Measurements from ENCODE around the gene TMTC4.

The TMTC4 gene

DNA sequence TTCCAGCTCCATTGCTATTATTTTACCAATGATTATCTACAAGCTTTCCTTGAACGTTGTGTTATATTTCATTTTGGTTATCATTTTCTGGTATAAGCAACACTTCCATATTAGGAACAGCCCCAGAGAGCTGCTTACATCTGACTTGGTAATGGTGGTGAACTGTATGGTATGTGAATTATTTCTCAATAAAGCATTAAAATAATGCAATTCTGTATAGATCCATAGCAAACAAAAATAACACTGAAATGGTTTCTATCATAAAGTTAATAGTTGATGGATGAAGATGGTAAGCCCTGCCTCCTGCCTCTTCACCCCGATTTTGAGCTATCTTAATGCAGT, 113.5 kb downstream of the TMTC4 start:
- Mint-ChIP-seq H3K9me3 (peaks cover 2% of the 10 kb centered on the region), H3K36me3 (peaks cover 8% of the 10 kb centered on the region), H3K27me3 (no peaks in the 10 kb centered on the region), H3K4me1 (no peaks in the 10 kb centered on the region), H3K27ac (no peak overlapping the region), H3K4me3 (no peak overlapping the region)
- ATAC-seq, result no peak

DNA sequence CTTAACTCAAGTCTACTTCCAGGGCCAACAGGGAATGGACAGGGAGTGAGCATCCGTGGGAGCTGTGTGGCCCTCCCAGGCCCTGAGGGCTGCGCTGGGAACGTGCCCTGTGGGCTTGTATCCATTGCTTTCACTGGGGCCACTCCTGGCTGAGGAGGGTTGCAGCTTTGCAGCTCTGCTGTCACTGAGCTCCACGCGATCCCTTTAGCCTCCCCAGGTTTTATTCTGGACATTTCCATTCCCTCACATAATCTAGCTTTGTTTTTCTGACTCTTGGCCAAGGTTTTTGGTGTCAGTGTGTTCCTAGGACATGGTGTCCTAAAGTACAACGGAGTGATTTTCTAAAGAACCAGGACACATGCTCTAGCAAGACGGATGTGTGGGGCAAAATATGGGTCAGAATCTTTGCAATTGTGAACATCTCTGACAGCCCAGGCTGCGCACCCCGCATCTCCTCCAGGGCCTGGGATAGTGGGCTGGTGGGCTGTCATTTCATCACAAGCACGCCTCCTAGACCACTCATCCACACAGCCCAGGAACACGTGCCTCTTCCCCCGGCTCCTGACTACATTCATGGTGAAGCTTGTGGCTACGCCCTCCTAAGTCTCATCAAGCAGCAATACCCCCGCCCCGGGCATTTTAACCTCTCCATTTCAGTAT, 114.0 kb downstream of the TMTC4 start:
- ATAC-seq, result no peak
- peaks cover 2% of the 10 kb centered on the region for H3K9me3 Mint-ChIP-seq
- no peak overlapping the region for H3K4me3 Mint-ChIP-seq
- H3K36me3 Mint-ChIP-seq, result peaks cover 3% of the 10 kb centered on the region
- no peak overlapping the region for H3K27ac Mint-ChIP-seq
- H3K27me3 Mint-ChIP-seq, result no peaks in the 10 kb centered on the region
- H3K4me1 Mint-ChIP-seq, result no peaks in the 10 kb centered on the region

DNA sequence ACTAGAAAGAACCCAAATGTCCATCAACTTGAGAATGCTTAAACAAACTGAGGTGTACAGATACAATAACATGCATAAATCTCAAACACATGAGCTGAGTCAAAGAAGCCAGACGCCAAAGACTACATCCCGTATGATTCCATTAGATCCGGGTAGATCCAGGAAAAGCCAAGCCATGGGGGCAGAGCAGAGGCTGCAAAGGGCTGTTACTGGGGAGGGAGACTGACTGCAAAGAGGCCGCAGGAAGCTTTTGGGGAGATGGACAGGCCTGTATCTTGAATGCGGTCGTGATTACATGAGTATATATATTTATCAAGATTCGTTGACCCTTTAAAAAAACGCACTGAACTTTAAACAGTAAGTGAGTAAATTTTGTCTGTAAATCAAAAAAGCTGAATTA, 114.7 kb downstream of the TMTC4 start:
- H3K9me3 Mint-ChIP-seq, result peaks cover 2% of the 10 kb centered on the region
- no peaks in the 10 kb centered on the region for H3K27me3 Mint-ChIP-seq
- no peak overlapping the region for H3K27ac Mint-ChIP-seq
- H3K36me3 Mint-ChIP-seq, result peaks cover under 1% of the 10 kb centered on the region
- H3K4me3 Mint-ChIP-seq, result no peak overlapping the region
- H3K4me1 Mint-ChIP-seq, result no peaks in the 10 kb centered on the region
- ATAC-seq, result no peak

Data from stimulated activated memory B cell treated with anti-CD40 and anti-IgM and Interleukin-4, amounts not matched to agents 10 μg/mL and 1 μg/mL and 100 μg/mL, for 72 hours (primary cell).